Measurements from ENCODE around the gene CD28.

DNA sequence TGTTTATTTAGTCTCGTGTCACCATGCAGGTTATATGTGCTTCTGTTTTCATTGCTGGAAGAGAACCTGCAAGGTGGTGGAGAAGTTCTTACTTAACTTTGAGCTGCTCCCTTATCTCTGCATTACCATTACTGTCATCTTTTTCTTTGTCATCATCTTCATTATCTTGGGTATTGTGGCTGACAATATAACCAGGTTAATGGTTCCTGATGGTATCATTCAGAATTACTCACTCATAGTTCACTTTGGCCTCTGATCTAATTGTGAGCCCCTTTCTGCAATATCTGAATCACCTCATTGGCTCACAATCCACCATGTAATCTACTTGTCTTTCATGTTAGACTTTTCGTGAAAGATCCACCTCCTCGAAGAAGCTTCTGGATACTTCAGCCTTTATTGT is 5.0 kb downstream of the CD28 start:
- TF ChIP-seq, protein P1, sequence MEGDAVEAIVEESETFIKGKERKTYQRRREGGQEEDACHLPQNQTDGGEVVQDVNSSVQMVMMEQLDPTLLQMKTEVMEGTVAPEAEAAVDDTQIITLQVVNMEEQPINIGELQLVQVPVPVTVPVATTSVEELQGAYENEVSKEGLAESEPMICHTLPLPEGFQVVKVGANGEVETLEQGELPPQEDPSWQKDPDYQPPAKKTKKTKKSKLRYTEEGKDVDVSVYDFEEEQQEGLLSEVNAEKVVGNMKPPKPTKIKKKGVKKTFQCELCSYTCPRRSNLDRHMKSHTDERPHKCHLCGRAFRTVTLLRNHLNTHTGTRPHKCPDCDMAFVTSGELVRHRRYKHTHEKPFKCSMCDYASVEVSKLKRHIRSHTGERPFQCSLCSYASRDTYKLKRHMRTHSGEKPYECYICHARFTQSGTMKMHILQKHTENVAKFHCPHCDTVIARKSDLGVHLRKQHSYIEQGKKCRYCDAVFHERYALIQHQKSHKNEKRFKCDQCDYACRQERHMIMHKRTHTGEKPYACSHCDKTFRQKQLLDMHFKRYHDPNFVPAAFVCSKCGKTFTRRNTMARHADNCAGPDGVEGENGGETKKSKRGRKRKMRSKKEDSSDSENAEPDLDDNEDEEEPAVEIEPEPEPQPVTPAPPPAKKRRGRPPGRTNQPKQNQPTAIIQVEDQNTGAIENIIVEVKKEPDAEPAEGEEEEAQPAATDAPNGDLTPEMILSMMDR (IDR thresholded peaks at IDR 0.05): no peak
- no peak for TF ChIP-seq POLR2A (IDR thresholded peaks at IDR 0.05)
